Fibroblast of skin of abdomen (primary cell): Measurements from ENCODE around the gene SAMD4A.
"Not testable (repeated sequence)": the region's sequence is repeated elsewhere in the genome, so short reads cannot be mapped to it uniquely, and the experiment has no call there.

Source experiments
- DNase-seq: peaks from one replicate; pipeline ENCODE4 v3.0.0-alpha.2; 2013

The SAMD4A gene

GRCh38 chr14:54784657-54785056, 217.7 kb downstream of the SAMD4A start:
- no peak for DNase-seq

- no peak for DNase-seq
These were observed 218.3 kb downstream of the SAMD4A start for GRCh38 chr14:54785136-54785777.

GRCh38 chr14:54785778-54786770, 219.1 kb downstream of the SAMD4A start:
- no peak for DNase-seq

- DNase-seq: no peak
These were observed 219.9 kb downstream of the SAMD4A start for GRCh38 chr14:54786838-54787237.

GRCh38 chr14:54787261-54787660, 220.3 kb downstream of the SAMD4A start:
- DNase-seq: no peak

GRCh38 chr14:54788701-54789100, 221.8 kb downstream of the SAMD4A start:
- no peak for DNase-seq

DNA sequence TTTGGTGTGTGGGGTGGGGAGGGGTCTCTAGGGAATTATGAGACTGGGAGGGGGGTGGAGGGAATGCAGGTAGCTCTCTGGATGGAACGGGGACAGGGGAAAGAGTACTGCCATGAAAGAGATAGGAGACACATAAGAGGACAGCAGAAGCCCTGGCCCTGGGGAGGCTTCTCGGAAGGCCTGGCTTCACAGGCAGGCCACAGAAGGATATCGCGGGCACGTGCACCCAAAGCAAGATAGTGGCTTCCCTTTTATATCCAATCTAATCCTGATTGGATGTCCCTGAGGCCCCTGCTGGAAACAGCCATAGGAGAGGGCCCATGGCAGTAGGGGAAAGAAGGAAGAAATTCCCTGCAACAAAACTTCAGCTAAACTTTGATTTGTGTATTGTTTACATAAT, 222.2 kb downstream of the SAMD4A start:
- DNase-seq: no peak

DNA sequence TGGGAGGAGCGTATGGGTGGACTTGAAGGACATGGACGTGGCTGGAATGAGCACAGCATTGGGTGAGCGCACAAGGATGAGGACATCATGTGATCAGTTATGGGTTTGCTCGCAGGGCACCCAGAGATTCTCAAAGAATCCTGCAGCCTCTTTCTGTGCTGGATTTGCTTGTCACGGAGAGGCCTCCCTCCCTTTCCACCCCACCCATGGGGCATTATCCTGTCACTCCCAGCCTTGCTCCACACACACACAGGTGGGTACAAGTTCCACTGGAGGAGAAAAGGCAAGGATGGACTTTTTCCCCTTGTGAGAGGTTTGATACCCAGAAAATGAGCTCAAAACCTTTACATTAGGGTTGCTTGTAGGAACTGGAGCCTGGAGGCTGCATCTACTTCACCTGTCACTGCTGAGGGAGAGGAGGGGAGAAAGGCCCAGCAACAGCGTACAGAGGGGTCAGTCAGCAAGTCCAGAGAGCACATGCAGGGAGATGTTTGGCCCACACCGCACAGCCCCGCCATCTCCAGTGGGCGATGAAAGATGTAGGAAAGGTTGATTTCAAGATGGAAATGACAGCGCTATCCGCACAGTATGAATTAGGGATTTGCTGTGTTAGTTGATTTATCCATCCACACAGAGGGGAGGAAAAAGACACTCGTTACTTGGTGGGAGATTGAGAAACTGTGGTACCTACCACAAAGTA, 223.0 kb downstream of the SAMD4A start:
- no peak for DNase-seq

- DNase-seq: no peak
These were observed 224.1 kb downstream of the SAMD4A start for GRCh38 chr14:54791001-54791400.

DNA sequence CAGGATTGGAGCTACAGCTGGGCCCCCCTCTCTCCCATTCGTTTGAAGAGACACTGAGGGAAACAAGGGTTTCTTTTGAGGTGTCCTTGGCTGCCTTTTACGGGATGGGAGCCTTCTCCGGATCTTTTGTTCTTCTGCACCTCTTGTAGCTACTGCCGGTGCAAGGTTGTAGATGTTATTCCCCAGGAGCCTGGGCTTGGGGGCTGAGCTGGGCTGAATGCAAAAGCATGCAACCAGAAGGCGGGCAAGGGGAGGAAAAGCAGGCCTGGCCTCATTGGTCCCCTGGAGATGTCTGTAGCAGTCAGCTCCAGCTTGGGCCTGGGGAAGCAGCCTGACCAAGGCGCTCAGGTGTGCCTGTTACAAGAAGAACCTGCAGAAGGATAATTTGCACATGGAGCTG, 225.4 kb downstream of the SAMD4A start:
- no peak for DNase-seq

DNA sequence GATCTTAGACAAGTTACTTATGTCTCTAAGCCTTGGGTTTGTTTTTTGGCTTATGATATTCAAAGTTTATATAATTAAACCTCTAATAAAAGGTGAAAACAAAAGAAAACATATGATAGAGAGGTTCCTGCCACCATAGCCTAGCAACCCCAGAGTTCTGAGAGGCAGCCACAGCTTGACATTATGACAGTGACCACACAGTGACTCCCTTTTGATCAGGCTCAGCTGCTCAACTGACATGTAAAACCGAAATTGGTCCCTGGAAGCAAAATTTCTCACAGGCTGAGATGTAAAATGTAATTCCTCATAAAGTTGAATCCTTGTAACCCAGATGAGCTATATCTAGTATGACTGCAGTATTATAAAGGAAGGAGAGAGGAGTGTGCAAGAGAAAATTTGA, 227.2 kb downstream of the SAMD4A start:
- no peak for DNase-seq

DNA sequence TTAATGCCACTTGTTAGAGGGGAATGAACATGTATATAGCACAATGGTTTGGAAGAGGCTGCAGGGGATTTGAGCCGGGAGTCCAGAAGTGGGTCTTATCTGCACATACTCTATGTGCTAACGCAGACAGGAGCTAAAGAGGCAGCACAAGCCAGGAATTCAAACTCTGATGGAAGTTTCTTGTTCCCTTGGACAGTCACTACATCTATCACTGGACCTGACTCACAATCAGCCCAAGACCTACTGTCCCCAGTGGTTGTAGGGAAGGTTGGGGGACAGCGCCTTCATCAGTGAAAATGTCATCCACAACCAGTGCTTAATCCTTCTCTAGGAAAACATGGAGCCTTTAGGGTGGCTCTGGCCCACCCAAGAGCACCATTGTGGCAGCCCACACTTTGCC, 227.9 kb downstream of the SAMD4A start:
- DNase-seq: no peak

DNA sequence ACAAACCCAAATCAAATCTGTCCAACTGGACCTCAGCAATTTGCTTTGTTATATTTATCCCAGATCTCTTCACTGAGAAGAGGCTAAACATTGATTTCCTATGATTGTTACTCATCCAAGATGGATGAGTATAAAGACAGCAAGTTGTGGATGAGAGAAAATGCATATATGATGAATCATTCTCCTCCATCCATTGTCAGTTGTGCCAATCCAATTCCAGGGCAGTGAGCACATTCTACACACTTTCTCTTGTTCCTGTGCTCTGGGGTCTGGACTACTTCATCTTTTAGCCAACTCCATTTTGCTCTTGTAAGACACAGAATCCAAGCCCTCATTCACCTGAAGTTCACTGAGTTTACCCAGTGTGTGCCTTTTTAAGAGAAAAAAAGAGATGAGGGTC, 230.0 kb downstream of the SAMD4A start:
- DNase-seq: peak; percentile 87

DNA sequence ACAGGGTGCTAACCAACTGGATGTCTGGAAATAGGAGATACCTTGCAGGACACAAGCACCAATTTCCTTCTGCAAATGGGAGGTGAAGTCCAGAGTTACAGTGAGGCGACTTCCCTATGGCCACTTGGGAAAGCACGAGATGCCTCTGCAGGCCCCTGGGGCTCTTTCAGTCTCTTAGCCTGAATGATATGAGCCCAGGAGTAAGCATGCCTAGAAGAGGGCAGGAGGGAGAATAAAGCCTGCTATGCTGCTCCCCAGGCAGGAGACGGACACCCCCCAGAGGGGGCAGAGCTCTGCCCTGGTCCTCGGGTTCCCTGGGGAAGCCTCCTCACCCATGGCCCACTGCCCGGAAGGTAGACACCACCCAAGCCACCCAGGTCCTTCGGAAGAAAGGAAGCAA, 230.6 kb downstream of the SAMD4A start:
- DNase-seq: no peak

GRCh38 chr14:54797986-54798385, 231.1 kb downstream of the SAMD4A start:
- no peak for DNase-seq

DNA sequence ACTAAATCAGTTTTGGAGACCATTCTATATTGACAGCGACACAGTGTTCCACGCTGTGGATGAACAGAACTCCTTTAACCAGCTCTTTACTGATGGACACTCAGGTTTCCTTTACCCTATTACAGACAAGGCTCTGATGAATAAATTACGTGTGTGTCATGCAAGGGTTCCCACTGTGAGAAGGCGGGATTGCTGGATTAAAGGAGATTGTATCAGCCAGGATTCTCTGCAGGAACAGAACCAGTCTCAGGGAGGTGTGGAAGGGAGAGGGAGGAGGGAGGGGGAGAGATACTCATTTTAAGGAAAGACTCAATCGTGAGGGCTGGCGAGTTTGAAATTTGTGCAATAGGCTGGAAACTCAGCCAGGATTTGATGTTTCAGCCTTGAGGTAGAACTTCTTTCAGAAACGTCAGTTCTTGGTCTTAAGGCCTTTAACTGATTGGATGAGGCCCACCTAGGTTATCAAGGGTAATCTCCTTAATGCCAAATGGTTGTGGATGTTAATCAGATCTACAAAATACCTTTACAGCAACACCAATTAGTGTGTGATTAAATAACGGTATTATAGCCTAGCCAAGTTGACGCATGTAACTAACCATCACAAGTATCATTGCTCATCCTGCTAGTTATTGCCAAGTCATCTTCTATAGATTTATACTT, 231.7 kb downstream of the SAMD4A start:
- DNase-seq: no peak

DNA sequence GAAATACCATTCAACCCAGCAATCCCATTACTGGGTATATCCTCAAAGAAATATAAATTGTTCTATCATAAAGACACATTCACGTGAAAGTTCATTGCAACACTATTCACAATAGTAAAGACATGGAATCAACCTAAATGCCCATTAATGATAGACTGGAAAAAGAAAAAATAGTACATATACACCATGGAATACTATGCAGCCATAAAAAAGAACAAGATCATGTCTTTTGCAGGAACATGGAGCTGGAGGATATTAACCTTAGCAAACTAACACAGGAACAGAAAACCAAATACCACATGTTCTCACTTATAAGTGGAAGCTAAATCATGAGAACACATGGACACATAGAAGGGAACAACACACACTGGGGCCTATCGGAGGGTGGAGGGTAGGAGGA, 234.6 kb downstream of the SAMD4A start:
- not testable (repeated sequence) for DNase-seq

DNA sequence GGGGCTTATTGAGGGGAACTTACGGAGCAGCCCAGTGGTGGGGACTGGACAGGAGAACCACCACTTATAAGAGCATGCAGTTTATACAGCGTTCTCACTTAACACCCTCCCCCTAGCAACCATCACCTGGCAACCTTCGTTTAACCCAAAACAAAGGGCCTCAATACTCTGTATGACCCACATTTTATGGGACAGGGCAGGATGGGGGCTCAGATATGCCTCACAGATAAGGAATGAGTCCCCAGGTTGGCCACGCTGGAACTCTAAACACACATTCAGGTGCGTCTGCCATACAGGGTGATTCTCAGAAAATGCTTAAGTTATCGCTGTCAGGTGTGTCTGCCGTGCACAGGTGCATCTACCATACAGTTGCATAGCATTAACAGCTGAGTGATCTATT, 236.5 kb downstream of the SAMD4A start:
- DNase-seq: no peak

GRCh38 chr14:54803926-54804537, 237.1 kb downstream of the SAMD4A start:
- no peak for DNase-seq

- no peak for DNase-seq
These were observed 237.7 kb downstream of the SAMD4A start for GRCh38 chr14:54804538-54805041.

GRCh38 chr14:54805070-54805444, 238.1 kb downstream of the SAMD4A start:
- DNase-seq: no peak
